ENCODE measurements around the gene VIM. TPM values are rescaled to one million over a fixed set of nuclear protein-coding genes. Genes with fewer than 3 reads are reported as not detected.
A peak's percentile ranks its signal among the peaks of the same experiment; 100 is the strongest.

The VIM gene
- total and polyA plus RNA-seq, 2 of the 4 experiments (the other 2 are of a cell fraction): 4,502 to 6,735 TPM

- peak overlapping the region; percentile 92 for H3K56ac ChIP-seq (ENCODE audit: extremely low read depth, insufficient read depth, low read length)
- peaks cover 9% of the 10 kb centered on the region for H3K9me1 ChIP-seq (ENCODE audit: insufficient read depth, low read length)
- H3K4ac ChIP-seq (ENCODE audit: low read depth, low read length): peak overlapping the region; percentile 98
- intact Hi-C loops (cut with micrococcal nuclease): loop anchor here (2.0 kb wide), 1 partner anchor 14 kb away; the partner anchor contains the start of gene VIM
- H3K14ac ChIP-seq (replicated peaks; ENCODE audit: low read depth, low read length): peak overlapping the region; percentile 82
- peak overlapping the region; percentile 93 for H2BK15ac ChIP-seq (ENCODE audit: low read depth, low read length)
- BruUV-seq (replicated peaks): no TSS peak
- H3K27me3 ChIP-seq (ENCODE audit: control insufficient read depth, insufficient read depth, low read length): no peaks in the 10 kb centered on the region
- peak overlapping the region; percentile 96 for H4K5ac ChIP-seq (ENCODE audit: low read depth, low read length)
- H2BK20ac ChIP-seq (ENCODE audit: low read depth, low read length): peak overlapping the region; percentile 99
- in situ Hi-C loops (cut with MboI; ENCODE audit: low sequenced_read_pairs): no loop called here
- H3K4me3 ChIP-seq (ENCODE audit: insufficient read depth, low read depth, low read length): no peak overlapping the region
- H2BK5ac ChIP-seq (ENCODE audit: low read depth, low read length, poor library complexity, severe bottlenecking): peak overlapping the region; percentile 96
- H3K18ac ChIP-seq (ENCODE audit: low read depth, low read length): peak overlapping the region; percentile 99
- H2BK120ac ChIP-seq (ENCODE audit: low read depth, low read length): peak overlapping the region; percentile 99
- H3K23ac ChIP-seq (ENCODE audit: low read depth, low read length): peak overlapping the region; percentile 96
- H4K20me1 ChIP-seq (ENCODE audit: insufficient read depth, low read length): no peaks in the 10 kb centered on the region
- peaks cover 7 to 50% of the 10 kb centered on the region in 2 experiments; a peak in 3 of 4 replicates for H3K79me1 ChIP-seq (ENCODE audit: low read depth in 1 of 2, low read length in 2 of 2)
- DNase-seq (peak; percentile 97), ATAC-seq (ENCODE audit: low read depth) (peak; percentile 28)
- H2AK5ac ChIP-seq (ENCODE audit: low read depth, low read length): peak overlapping the region; percentile 84
- peak overlapping the region; percentile 67 for H2AK9ac ChIP-seq (replicated peaks; ENCODE audit: low read depth, low read length, poor library complexity)
- peak overlapping the region; percentile 56 for H3K4me2 ChIP-seq (ENCODE audit: low read depth, low read length)
- peak overlapping the region; percentile 50; the same call in 1 of the 2 replicates for H3K9ac ChIP-seq (ENCODE audit: low read depth, low read length)
- H3K9me3 ChIP-seq (ENCODE audit: control insufficient read depth, insufficient read depth, low read length): no peaks in the 10 kb centered on the region
- 43 to 100% methylated on average over 1 to 2 of the region's 9 CpGs for WGBS, 2 experiments (ENCODE audit: extremely low coverage in 2 of 2, insufficient read length in 1 of 2)
- peak overlapping the region; percentile 83 for H2AFZ ChIP-seq (replicated peaks; ENCODE audit: low read length, poor library complexity)
- peak overlapping the region; percentile 52 to 97 for H4K8ac ChIP-seq (ENCODE audit: low read depth in 2 of 2, low read length in 2 of 2)
- CTCF ChIA-PET: interaction anchor here (0.9 kb wide), 1 partner anchor 9 kb away, joined by 3 read pairs; no protein-coding TSS in a partner anchor
- no peaks in the 10 kb centered on the region for H3K36me3 ChIP-seq (ENCODE audit: control insufficient read depth, insufficient read depth, low read length)
- peak overlapping the region; percentile 90 for H4K91ac ChIP-seq (ENCODE audit: insufficient read depth, low read depth, low read length)
- dilution Hi-C loops (cut with HindIII; ENCODE audit: low sequenced_read_pairs, unreplicated experiment): no loop called here
- POLR2A ChIA-PET (ENCODE audit: unreplicated experiment): interaction anchor here (0.7 to 1.2 kb wide), 5 partner anchors 10 to 190 kb away, joined by 3 to 7 read pairs (median 3); partner anchors contain the start of gene VIM
- TF ChIP-seq CTCF (conservative IDR thresholded peaks at IDR 0.05; ENCODE audit: low read depth, low read length): no peak
- TF ChIP-seq SMC3 (IDR thresholded peaks at IDR 0.05; ENCODE audit: low read depth, low read length): no peak
- TF ChIP-seq BHLHE40 (IDR thresholded peaks at IDR 0.05; ENCODE audit: low read depth, low read length): peak; percentile 72
- no peak for TF ChIP-seq POLR2A (IDR thresholded peaks at IDR 0.05; ENCODE audit: low read depth, low read length)
- TF ChIP-seq RFX5 (IDR thresholded peaks at IDR 0.05; ENCODE audit: low read depth, low read length): no peak
- no peak for TF ChIP-seq ELK1 (IDR thresholded peaks at IDR 0.05; ENCODE audit: borderline replicate concordance, low read depth, low read length)
- peak; percentile 17; the same call in 1 of the 2 replicates for TF ChIP-seq FOS (IDR thresholded peaks at IDR 0.05; ENCODE audit: low read depth, low read length)
- TF ChIP-seq MXI1 (IDR thresholded peaks at IDR 0.05; ENCODE audit: borderline replicate concordance, low read depth, low read length): no peak
- no peak for TF ChIP-seq MAFK (IDR thresholded peaks at IDR 0.05; ENCODE audit: low read depth, low read length)
- TF ChIP-seq NFE2L2 (IDR thresholded peaks at IDR 0.05; ENCODE audit: low read depth, low read length): no peak
- H3K27ac ChIP-seq (ENCODE audit: insufficient read depth, low read length): peak overlapping the region; percentile 93
- H3K4me1 ChIP-seq (ENCODE audit: control insufficient read depth, insufficient read depth, low read length): peaks cover 25% of the 10 kb centered on the region
Measured at GRCh38 chr10:17214971-17215781, 12.9 kb upstream of the VIM start.

Data from IMR-90 (cell line).